Stimulated activated CD4-positive, alpha-beta T cell treated with anti-CD3 and anti-CD28 coated beads, TNF-alpha, amount 100 ng/mL, for 24 hours (primary cell): ENCODE data around the gene TIGD2.
"Not testable (repeated sequence)": the region's sequence is repeated elsewhere in the genome, so short reads cannot be mapped to it uniquely, and the experiment has no call there.

Experiments used
- DNase-seq, 3 experiments: peaks; one replicate each; pipeline ENCODE4 v3.0.0-alpha.2; 2020; ENCODE audit warnings: low read depth in 3 of 3

The TIGD2 gene

GRCh38 chr4:89119166-89119565 lies 7.8 kb downstream of the TIGD2 start:
- no peak for DNase-seq

- DNase-seq, result no peak
Measured at GRCh38 chr4:89119836-89120235, 8.5 kb downstream of the TIGD2 start.

- no peak for DNase-seq
Measured at GRCh38 chr4:89121387-89122068, 10.2 kb downstream of the TIGD2 start.

GRCh38 chr4:89123451-89123851 lies 12.1 kb downstream of the TIGD2 start:
- no peak for DNase-seq

GRCh38 chr4:89125901-89126782 lies 14.8 kb downstream of the TIGD2 start:
- DNase-seq, result no peak

GRCh38 chr4:89129080-89129640 lies 17.8 kb downstream of the TIGD2 start:
- no peak for DNase-seq

- DNase-seq, result no peak
Measured at GRCh38 chr4:89134775-89135319, 23.5 kb downstream of the TIGD2 start.

- DNase-seq, result no peak
Measured at GRCh38 chr4:89136525-89136924, 25.2 kb downstream of the TIGD2 start.

- no peak for DNase-seq
Measured at GRCh38 chr4:89137231-89137630, 25.9 kb downstream of the TIGD2 start.

GRCh38 chr4:89137695-89138094 lies 26.4 kb downstream of the TIGD2 start:
- no peak for DNase-seq

GRCh38 chr4:89140168-89140759 lies 28.9 kb downstream of the TIGD2 start:
- no peak for DNase-seq

- DNase-seq, result no peak
Measured at GRCh38 chr4:89142691-89143669, 31.6 kb downstream of the TIGD2 start.

GRCh38 chr4:89144652-89145051 lies 33.3 kb downstream of the TIGD2 start:
- DNase-seq, result not testable (repeated sequence)

GRCh38 chr4:89146196-89146595 lies 34.9 kb downstream of the TIGD2 start:
- no peak for DNase-seq

GRCh38 chr4:89152972-89153371 lies 41.6 kb downstream of the TIGD2 start:
- no peak for DNase-seq

GRCh38 chr4:89156174-89156914 lies 45.0 kb downstream of the TIGD2 start:
- DNase-seq, result no peak

GRCh38 chr4:89157488-89158024 lies 46.2 kb downstream of the TIGD2 start:
- no peak for DNase-seq

GRCh38 chr4:89158884-89159503 lies 47.7 kb downstream of the TIGD2 start:
- no peak for DNase-seq

GRCh38 chr4:89160806-89161205 lies 49.5 kb downstream of the TIGD2 start:
- no peak for DNase-seq
